HG02678 (cell line): ENCODE measurements around the gene CDC27.
"Not testable (repeated sequence)": the region's sequence is repeated elsewhere in the genome, so short reads cannot be mapped to it uniquely, and the experiment has no call there.

Experiments
- ATAC-seq: cut with Tn5 transposase; IDR thresholded peaks from one replicate; pipeline ENCODE4 v1.9.1; 2021; ENCODE audit warnings: mild to moderate bottlenecking, moderate library complexity; ENCODE audit not compliant: unreplicated experiment

The CDC27 gene

DNA sequence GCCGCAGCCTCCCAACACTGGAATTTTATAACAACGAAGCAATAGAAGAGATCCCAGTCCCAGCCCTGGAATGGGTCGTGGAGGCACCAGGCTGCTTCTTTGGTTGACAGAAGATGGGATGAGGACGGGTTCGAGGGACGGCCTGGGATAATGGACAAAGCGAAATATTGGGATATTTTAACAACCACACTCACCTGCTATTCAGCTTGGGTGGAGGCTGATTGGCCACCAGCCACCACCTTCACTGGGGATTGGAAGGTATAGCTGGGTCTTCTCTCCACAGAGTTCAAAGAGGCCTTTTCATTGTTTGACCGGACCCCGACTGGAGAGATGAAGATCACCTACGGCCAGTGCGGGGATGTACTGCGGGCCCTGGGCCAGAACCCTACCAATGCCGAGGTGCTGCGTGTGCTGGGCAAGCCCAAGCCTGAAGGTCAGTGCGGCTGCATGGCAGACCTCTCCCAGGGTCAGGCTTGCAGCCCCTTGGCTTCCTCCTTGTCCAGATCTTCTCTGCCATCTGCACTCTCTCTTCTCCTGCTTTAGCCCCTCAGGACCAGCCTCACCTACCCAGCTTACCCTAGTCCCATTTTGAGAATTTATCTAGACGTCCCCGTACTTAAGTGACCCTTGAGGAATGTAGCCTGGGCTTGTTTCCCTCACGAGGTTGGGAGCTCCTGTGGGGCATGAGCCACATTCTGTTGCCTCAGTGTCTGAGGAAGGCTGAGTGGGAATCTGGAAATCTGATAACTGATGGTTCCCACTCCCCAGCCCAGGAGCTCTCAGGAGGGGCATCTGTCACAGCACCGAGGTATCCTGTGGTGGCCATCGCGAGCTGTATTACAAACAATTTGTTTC, 30.8 kb upstream of the CDC27 start:
- ATAC-seq, result no peak

DNA sequence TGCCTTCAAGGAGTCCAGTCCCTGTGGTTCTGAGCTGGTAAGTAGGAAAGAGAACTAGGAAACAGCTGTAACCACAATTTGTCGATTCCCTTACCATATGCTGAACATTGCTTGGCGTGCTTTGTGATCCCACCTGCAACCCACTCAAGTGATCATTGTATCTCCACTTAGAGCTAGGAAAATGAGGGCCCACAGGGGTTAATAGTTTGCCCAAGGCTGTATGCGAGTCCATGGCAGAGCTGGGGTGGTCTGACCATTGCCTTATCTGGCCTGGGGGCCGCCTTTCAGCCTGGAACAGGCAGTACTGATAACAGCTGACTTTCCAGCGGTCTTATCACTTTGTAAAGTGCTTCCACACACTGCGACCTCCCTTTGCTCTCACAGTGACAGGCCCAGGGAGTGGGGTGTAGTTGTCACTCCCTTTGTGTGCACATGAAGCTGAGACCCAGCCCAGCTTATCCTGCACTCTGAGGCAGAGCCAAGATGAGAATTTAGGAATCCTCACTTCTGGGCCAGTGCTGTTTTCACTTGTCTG, 29.9 kb upstream of the CDC27 start:
- no peak for ATAC-seq

DNA sequence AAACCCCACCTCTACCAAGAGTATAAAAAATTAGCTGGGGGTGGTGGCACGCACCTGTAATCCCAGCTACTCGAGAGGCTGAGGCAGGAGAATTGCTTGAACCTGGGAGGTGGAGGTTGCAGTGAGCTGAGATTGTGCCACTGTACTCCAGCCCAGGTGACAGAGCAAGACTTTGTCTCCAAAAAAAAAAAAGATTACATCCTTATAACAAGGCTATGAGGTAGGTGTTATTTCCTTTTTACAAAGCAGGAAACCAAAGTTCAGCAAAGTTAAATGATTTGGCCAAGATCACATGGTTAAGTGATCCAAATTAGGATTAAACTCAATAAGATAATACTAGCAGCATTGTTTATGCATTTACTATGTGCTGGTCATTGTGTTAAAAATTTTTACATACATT, 28.2 kb upstream of the CDC27 start:
- ATAC-seq, result not testable (repeated sequence)

DNA sequence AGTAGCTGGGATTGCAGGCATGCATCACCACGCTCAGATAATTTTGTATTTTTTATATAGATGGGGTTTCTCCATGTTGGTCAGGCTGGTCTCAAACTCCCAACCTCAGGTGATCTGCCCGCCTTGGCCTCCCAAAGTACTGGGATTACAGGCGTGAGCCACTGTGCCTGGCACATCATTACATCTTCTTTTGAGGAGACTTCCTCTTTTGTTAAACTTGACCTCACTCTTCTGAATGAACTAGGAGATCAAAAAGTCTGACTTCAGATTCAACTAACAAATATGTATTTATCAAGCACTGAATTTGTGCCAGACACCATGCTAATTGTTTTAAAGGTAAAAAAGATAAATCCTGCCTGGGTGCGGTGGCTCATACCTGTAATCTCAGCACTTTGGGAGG, 27.7 kb upstream of the CDC27 start:
- not testable (repeated sequence) for ATAC-seq

DNA sequence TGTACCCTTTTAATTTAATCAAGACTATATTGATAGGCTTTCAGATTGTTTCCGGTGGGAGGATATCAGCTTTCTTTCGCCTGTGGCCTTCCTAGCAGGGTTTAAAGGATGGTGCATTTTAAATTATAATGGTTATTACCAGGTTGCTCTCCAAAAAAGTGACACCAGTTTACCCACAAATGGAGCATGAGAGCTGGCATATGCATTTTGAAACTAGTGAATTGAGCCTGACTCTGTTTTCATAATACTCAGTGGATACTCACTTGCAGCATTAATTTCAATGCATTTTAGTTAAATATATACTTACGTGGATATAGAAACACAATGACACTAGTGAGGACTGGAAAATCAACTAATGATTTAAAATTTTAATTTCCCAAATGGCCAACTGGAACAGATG, 25.8 kb upstream of the CDC27 start:
- no peak for ATAC-seq

DNA sequence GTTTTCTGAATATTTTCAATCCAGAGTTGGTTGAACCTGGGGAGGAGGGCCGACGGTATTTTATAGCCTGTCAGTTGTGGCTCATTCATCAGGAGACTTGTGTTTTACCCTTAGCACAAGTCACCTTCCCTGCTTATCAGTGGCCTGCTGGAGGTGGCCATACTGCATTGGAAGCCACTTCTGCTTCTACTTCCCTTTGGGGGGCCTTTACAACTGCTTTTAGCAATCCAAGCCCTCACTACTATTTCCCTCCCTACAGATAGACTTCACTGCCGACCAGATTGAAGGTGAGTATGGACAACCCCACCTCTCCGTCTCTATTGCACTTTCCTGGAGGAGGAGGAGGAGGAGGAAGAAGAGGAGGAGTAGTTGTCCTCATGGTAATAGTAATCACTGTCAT, 24.4 kb upstream of the CDC27 start:
- ATAC-seq, result no peak

DNA sequence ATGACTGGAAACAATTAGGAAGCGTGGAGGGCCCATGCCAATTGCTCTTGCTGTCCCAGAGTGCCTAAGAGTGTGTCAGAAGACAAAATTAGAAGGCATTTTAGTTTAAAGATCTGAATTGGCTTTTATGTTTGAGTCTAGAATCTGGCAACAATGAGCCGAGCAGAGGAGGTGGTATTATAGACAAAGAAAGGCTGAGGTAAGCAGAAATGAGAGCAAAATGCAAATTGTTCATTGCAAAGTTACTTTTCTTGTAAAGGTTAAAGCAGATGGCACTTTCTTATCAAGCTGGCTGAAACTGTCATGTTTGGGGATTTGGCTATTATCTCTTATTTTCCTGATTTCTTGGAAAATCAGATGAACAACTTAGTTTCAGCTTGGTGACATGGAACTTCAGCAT, 23.4 kb upstream of the CDC27 start:
- no peak for ATAC-seq

DNA sequence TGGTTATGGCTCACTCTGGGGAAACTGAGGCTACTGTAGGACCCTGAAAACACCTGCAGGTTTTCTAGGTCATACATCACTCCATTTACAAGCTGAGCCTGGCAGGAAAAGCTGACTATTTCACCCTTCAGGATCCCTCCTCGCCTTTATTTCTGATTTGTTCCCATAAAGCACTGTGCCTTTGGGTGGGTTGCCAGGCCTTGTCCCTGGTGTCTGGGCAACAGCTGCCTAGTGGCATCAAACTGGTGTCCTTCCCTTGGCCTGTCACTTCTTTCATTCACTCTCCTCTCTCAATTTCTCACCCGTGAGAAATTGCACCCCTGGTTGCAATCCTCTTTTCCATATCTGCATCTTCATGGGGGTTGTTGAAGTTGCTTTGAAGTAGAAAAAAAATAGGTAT, 21.7 kb upstream of the CDC27 start:
- no peak for ATAC-seq

DNA sequence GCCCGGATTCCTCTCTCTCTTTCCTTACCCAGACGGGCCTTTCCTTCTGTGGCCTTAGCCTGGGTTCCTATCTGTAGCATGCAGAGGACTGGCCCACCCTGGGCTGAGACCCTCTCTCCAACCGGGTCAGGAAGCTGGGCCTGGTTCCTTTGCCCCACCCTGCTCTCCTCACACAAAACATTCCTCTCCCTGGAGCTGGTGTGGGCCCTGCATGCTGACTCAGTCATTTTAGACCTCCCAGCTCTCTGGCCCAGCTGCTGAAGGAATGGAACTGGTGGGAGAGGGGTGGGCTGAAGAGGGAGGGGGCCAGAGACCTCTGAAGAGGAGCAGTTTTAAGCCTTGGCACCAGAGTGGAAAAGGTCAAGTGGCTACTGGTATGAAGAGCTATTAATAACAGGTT, 21.0 kb upstream of the CDC27 start:
- no peak for ATAC-seq

DNA sequence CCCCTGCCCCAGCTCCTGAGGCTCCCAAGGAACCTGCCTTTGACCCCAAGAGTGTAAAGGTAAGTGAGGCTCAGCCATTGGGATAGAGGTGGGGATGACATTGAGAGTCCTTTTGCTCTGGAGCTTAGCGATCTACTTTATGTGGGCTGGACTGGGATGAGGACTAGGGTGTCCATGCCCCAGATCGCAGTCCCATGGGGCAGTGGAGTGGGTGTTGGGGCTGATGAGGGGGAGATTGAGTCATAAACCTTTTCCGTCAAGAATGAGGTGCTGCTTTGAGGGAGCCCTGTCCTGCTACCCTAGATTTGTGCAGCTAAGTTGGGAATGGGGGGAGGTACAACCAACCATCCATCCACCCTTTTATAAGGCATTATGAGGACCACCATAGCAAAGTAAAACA, 20.4 kb upstream of the CDC27 start:
- ATAC-seq, result no peak

DNA sequence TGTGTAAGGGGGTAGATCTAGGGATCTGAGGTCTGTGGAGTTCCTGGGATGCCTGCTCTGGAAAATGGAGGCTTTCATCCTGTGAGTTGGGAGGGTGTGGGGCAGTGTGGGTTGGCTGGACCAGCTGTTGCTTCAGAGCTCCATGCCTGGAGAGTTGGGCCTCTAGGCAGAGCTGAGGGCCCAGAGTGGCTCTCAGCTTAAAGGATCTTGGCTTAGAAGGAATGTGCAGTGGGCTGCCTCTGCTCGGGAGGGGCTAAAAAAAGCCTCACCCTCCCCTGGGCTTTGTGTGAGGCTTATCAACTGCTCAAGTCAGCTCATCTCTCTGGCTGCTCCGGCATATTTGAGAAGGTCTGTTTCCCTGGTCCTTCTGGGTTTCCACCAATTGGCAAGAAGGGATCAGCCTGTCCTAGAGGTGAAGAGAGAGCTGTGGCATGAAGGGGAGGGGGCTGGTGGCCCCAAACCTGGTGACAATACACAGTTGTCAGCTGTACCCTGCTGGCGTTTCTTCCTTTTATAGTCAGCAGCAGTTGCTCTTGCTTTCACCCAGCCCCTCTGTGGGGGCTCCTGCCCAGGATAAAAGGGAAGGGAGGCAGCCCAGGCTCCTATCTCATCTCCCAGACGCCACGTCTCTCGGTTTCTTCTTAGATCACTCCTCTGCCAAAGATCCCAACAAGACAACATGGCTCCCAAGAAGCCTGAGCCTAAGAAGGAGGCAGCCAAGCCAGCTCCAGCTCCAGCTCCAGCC, 19.8 kb upstream of the CDC27 start, which contains the start of gene MYL4:
TSS of gene MYL4 (plus strand) at position 605 of the 745 bp plus-strand sequence. CDS start at position 680, 75 bp downstream.
- no peak for ATAC-seq

DNA sequence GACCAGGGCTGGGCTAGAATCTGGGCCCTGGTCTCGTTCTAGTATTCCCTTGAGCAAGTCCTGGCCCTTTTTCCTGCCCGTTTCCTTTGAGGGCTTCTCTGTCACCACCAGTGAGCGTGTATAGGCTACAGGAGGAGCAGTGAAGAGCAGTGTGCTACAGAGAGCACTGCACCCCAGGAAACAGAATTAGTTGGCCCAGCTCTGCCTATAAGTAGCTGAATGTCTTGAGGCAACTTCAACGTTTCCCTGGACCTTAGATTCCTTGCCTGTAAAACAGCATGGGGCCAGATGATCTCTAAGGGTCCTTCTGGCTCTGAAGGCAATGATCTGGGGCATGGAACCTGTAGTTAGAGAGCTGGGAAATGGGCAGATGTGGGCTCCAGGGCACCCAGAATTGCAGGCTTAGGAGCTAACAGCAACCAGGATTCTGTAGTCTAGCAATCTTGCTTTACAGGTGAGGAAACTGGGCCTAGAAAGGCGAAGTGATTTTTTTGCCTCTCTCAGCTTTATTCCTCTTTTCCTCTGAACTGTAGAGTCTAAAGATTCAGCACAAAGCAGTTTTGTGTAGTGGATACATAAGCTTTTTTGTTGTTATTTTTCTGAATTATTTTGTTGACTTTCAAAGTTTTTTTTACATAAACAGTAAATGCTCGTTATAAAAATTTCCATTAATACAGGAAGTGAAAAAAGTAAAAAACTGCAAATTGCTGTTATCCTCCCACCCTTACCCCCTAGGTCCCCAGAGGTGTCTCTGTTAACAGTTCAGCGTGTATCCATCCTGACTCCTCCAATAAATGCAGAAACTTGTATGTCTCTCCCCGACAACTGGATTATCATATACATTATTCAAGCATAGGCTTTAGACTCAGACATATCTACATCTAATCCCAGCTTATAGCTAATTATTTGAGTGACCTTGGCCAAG, 18.3 kb upstream of the CDC27 start:
- no peak for ATAC-seq

DNA sequence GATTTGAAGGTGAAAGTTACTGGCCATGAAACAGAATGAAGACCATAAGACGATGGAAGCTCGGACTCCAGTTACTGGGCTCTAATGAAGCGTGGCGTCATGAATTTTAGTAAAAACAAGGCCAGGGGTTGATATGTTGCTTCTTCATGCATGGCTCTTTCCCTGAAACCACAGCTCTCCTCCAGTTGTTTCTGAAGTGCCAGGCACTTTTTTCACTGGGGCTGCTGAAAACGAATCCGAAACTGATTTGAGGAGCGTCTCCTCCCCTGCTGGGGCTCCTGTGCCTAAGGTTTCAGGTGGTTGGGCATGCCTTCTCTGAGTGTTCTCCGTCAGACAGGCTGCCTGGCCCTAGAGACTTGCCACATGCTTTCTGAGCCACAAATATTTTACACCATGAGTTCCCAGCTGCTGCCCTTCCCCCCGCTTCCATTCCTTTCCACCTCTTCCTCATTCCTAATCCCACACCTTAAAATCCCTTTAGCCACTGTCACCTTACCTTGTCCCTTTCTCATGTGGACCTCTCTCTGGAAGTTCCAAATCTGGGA, 16.4 kb upstream of the CDC27 start:
- peak; percentile 44 for ATAC-seq

DNA sequence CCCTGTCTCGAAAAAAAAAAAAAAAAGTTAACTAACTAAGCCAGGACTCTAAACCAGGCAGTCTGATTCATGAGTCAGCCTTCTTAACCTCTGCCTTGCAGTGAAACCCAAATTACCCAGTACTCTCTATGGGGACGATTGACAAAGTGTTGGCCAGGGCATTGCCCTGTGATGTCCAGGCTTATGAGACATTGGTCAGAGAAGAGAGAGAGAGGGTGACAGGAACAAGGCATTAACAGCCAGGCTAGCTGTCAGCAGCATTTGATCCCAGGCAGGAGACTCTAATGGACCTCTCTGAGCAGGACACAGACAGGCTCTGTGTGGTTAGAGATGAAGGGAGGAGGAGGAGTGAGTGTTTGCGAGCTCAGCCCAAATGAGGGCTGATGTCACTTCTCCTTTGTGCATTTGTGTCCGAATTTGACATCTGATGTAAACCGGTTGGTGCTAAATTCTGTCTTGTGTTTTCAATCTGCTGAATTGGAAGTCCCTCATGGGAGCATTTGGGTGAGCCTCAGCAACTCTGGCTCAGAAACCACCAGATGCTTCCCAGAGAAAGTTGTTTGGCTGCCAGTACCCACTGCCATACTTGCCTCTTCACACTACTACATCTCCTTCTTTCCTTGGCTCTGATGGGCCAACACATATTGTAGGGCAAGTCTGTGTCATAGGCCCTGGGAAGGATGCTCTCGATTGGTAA, 15.8 kb upstream of the CDC27 start:
- peak; percentile 47 for ATAC-seq

DNA sequence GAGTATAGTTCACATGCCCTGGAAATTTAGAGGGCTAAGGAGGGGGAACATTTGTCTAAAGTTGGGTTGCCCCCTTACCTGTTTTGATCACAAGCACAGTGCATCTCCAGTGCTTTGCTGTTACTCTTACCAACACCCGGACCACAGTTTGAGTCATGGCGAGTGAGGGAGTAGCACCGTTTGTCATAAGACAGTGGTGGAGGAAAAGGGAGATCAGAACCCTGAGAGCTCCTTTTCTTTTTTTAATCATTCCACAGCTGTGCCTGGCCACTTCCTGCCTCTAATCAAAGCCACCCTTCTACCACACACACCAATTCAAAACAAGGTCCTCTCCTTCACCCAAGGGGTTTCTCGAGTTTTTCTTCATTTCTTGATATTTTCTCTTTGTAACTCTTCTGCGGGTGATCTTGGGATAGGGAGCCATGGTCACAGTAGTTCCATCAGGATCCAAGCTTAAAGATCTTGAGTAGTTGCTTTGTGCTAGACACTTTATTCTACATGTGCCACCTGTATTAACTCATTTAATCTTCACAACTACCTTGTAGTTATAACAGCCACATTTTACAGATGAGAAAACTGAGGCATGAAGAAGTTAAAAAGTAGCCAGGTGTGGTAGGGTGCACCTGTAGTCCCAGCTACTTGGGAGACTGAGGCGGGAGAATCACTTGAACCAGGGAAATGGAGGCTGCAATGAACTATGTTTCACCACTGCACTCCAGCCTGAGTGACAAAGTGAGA, 15.1 kb upstream of the CDC27 start:
- ATAC-seq, result no peak

DNA sequence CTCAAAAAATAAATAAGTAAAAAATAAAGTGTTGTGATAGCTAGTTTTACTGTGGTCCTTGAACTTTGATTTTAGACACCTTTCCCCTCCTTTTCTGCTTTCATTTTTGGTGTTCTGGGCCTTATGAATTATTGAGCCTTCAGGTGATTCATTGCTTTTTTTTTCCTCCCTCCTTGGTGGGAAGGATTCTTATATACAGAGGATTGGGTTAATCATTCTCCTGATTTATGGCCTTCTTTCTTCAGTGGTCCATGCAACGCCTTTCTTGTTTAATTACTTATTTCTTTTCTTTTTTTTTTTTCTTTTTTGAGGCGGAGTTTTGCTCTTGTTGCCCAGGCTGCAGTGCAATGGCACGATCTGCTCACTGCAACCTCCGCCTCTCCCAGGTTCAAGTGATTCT, 12.1 kb upstream of the CDC27 start:
- no peak for ATAC-seq

DNA sequence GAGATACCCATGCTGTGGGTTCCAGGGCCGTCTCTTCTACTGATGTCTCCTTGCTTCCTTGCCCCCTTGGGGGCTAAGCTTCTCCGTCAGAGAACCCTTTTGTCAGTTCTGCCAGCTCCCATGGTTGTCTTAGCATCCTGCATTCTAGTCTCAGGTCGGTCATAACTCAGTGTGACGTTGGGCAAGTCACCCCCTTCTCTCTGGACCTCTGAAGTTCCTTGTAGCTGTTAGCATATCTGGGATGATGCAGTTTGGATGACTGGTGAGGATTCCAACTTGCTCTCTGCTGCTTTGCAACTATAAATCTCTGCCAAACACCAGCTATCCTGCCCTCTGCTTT, 11.2 kb upstream of the CDC27 start:
- ATAC-seq, result no peak

DNA sequence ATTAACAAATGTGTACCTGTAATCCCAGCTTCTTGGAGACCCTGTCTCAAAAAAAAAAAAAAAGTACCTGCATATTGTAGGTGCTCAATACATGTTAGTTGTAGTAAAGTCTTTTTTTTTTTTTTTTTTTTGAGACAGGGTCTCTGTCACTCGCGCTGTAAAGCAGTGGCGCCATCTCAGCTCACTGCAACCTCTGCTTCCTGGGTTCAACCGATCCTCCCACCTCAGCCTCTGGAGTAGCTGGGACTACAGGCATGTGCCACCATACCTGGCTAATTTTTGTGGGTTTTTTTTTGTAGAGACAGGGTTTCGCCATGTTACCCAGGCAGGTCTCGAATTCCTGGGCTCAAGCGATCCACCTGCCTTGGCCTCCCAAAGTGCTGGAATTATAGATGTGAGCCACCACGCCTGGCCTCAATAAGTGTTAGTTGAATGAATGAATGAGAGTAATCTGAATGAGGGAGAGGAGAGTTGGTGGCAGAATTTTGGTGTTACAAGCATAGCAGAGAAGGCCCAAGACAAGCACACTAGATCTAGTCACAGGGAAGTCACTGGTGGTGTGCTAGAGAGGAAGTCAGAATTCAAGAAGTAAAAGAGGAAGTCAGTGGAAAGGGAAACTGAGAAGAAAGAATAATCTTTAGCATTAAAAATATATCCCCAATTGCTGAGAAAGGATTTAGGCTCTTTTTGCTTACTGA, 10.7 kb upstream of the CDC27 start:
- ATAC-seq, result no peak

DNA sequence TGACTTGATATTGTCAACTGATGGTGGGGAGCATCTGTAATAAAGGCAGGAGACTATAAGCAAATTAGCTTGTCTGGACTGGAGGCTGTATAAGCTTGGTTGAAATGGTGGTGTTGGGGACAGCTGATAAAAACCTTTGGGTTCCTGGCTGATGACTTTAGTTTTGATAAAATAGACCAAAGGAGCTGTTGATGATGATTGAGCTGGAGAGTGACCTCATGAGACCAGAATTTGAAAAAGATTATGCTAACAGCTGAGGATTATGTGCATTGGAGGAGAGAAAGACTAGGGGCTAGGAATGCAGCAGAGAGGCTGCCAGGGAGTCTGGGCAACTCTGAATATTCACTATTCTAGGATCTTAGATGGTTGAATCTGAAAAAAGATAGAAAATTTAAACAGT, 8.7 kb upstream of the CDC27 start:
- no peak for ATAC-seq
